GM12878 (cell line): ENCODE data around the gene PON1. TPM values are rescaled to one million over a fixed set of nuclear protein-coding genes. Genes with fewer than 3 reads are reported as not detected.

Experiments used
- ATAC-seq: fragments of 200-7000 bp; cut with Tn5 transposase; 3 replicates; pipeline ENCODE4 v1.9.1; 2020; ENCODE audit warnings: mild to moderate bottlenecking, moderate library complexity
- BruUV-seq: library from RNA; stranded (reverse); fragments of 400-500 nt; replicated peaks from 2 replicates; lab custom pipeline; 2021; lab: Mats Ljungman, UMichigan
- CTCF ChIA-PET: fragments of 300-600 bp; sonication (Branson Sonifier 250); formaldehyde crosslinking; extraction: SDS; loops from one replicate; lab custom pipeline; 2021; ENCODE audit warnings: inconsistent platforms; lab: Yijun Ruan, JAX
- POLR2A ChIA-PET: fragments of 350-600 bp; formaldehyde crosslinking; extraction: SDS; loops from one replicate; lab custom pipeline; 2021; ENCODE audit warnings: inconsistent platforms; lab: Charles Lee
- RAD21 ChIA-PET: fragments of 300-600 bp; sonication (Branson Sonifier 250); formaldehyde crosslinking; loops from one replicate; lab custom pipeline; 2023; ENCODE audit warnings: antibody characterized with exemption; ENCODE audit not compliant: unreplicated experiment; lab: Charles Lee
- SMC1A ChIA-PET: fragments of 300-600 bp; sonication (Branson Sonifier 250); formaldehyde crosslinking; loops from one replicate; lab custom pipeline; 2023; ENCODE audit not compliant: unreplicated experiment, uncharacterized antibody; lab: Charles Lee
- DNase-seq: peaks from one replicate; pipeline ENCODE4 v3.0.0-alpha.2; 2011; ENCODE audit warnings: low read depth, low spot score
- FAIRE-seq: peaks from 3 replicates; lab custom pipeline; 2011; peaks lifted over from hg19 to GRCh38; lab: Jason Lieb, UNC
- H2AFZ ChIP-seq: 2 replicates; pipeline ENCODE4 v1.6.0; 2011; ENCODE audit warnings: low read depth, low read length, control low read depth; ENCODE audit not compliant: control insufficient read depth
- H3K27ac ChIP-seq: 2 replicates; pipeline ENCODE4 v1.5.1; 2011; ENCODE audit warnings: control low read depth; ENCODE audit not compliant: control insufficient read depth, insufficient read depth
- H3K27me3 ChIP-seq, 2 experiments: replicated peaks in 1 of 2; 2 replicates each; pipeline versions ENCODE4 v1.6.0 to v1.6.1; 2011; ENCODE audit warnings: low read length in 1 of 2; ENCODE audit not compliant: control insufficient read depth in 2 of 2, insufficient read depth in 2 of 2
- H3K36me3 ChIP-seq, 2 experiments: 2 replicates each; pipeline ENCODE4 v1.5.1; 2011; ENCODE audit warnings: low read length in 1 of 2; ENCODE audit not compliant: control insufficient read depth in 2 of 2, insufficient read depth in 2 of 2
- H3K4me1 ChIP-seq: 2 replicates; pipeline ENCODE4 v1.6.1; 2011; ENCODE audit warnings: mild to moderate bottlenecking, low read length, moderate library complexity, mixed read lengths; ENCODE audit not compliant: control insufficient read depth, insufficient read depth
- H3K4me2 ChIP-seq: 2 replicates; pipeline ENCODE4 v1.6.0; 2011; ENCODE audit warnings: control low read depth; ENCODE audit not compliant: control insufficient read depth, insufficient read depth
- H3K4me3 ChIP-seq: fragments of 200-600 bp; sonication (generic); 2 replicates; pipeline ENCODE4 v1.5.1; 2016
- H3K79me2 ChIP-seq: 2 replicates; pipeline ENCODE4 v1.6.0; 2011; ENCODE audit warnings: low read length; ENCODE audit not compliant: control insufficient read depth, insufficient read depth
- H3K9ac ChIP-seq: 2 replicates; pipeline ENCODE4 v1.8.0; 2011; ENCODE audit warnings: low read length, control low read depth, mixed read lengths; ENCODE audit not compliant: control insufficient read depth, insufficient read depth
- H3K9me3 ChIP-seq: replicated peaks from 3 replicates; pipeline ENCODE4 v1.5.1; 2011; ENCODE audit warnings: mild to moderate bottlenecking, low read length; ENCODE audit not compliant: control insufficient read depth, insufficient read depth
- H4K20me1 ChIP-seq: 2 replicates; pipeline ENCODE4 v1.6.0; 2011; ENCODE audit not compliant: control insufficient read depth, insufficient read depth
- BACH1 ChIP-seq: fragments of 450-650 bp; IDR thresholded peaks from 2 replicates; pipeline ENCODE4 v1.6.1; 2017; ENCODE audit warnings: mild to moderate bottlenecking, borderline replicate concordance
- E2F4 ChIP-seq: IDR thresholded peaks from 2 replicates; pipeline ENCODE4 v1.6.1; 2012; ENCODE audit warnings: low read depth, low read length, improper control_type of control experiment
- ETV6 ChIP-seq, 2 experiments: fragments of 450-650 bp in 1 of 2; IDR thresholded peaks in 1 of 2; conservative IDR thresholded peaks in 1 of 2; 2 replicates each; pipeline ENCODE4 v1.6.1; 2014; ENCODE audit warnings: antibody characterized with exemption in 1 of 2, borderline replicate concordance in 1 of 2, low read depth in 1 of 2, mild to moderate bottlenecking in 1 of 2, moderate library complexity in 1 of 2
- MTA2 ChIP-seq: fragments of 450-650 bp; IDR thresholded peaks from 2 replicates; pipeline ENCODE4 v1.6.1; 2016; ENCODE audit warnings: low read depth, mild to moderate bottlenecking, moderate library complexity
- MXI1 ChIP-seq: fragments of 150-350 bp; IDR thresholded peaks from 2 replicates; pipeline ENCODE4 v1.6.1; 2011; ENCODE audit warnings: low read depth, mild to moderate bottlenecking, inconsistent platforms, low read length, improper control_type of control experiment
- POLR2A ChIP-seq: IDR thresholded peaks from 2 replicates; pipeline ENCODE4 v1.6.1; 2011; ENCODE audit warnings: low read depth, mild to moderate bottlenecking, low read length
- RAD51 ChIP-seq: fragments of 450-650 bp; IDR thresholded peaks from 2 replicates; pipeline ENCODE4 v1.6.1; 2016; ENCODE audit warnings: moderate library complexity, mild to moderate bottlenecking, inconsistent platforms
- RFX5 ChIP-seq: IDR thresholded peaks from 2 replicates; pipeline ENCODE4 v1.6.1; 2011; ENCODE audit warnings: low read depth, low read length, improper control_type of control experiment
- SMAD1 ChIP-seq: fragments of 450-650 bp; IDR thresholded peaks from 2 replicates; pipeline ENCODE4 v1.6.1; 2018; ENCODE audit warnings: mild to moderate bottlenecking, low read depth; ENCODE audit not compliant: partially characterized antibody
- SMAD5 ChIP-seq: IDR thresholded peaks from 2 replicates; pipeline ENCODE4 v1.6.1; 2016; ENCODE audit warnings: antibody characterized with exemption, low read depth
- SMC3 ChIP-seq: IDR thresholded peaks from 2 replicates; pipeline ENCODE4 v1.6.1; 2011; ENCODE audit warnings: low read length, improper control_type of control experiment, borderline replicate concordance
- ZBTB40 ChIP-seq: fragments of 450-650 bp; IDR thresholded peaks from 2 replicates; pipeline ENCODE4 v1.6.1; 2016; ENCODE audit warnings: mild to moderate bottlenecking, moderate library complexity, borderline replicate concordance
- ZNF207 ChIP-seq: fragments of 450-650 bp; IDR thresholded peaks from 2 replicates; pipeline ENCODE4 v1.6.1; 2014; ENCODE audit warnings: antibody characterized with exemption, mild to moderate bottlenecking, borderline replicate concordance
- ZNF622 ChIP-seq: fragments of 450-650 bp; IDR thresholded peaks from 2 replicates; pipeline ENCODE4 v1.6.1; 2017; ENCODE audit warnings: mild to moderate bottlenecking, inconsistent platforms
- WGBS: methylation state at CpG from one replicate; pipeline ENCODE4 v1.1.6; 2016; ENCODE audit warnings: low lambda C conversion rate; ENCODE audit not compliant: insufficient replicate concordance, insufficient coverage; ENCODE audit errors: missing lambda C conversion rate; 5-methylcytosine and 5-hydroxymethylcytosine counted together
- in situ Hi-C: fragments of 300-500 bp; cut with MboI; formaldehyde crosslinking; loops from 9 replicates; pipeline ENCODE4 v1.14.3; 2018; ENCODE audit warnings: mixed read lengths
- intact Hi-C: fragments of 100-400 bp; cut with micrococcal nuclease; formaldehyde crosslinking; loops from one replicate; pipeline ENCODE4 v1.14.2; 2022; ENCODE audit not compliant: unreplicated experiment
- polyA plus RNA-seq, 11 experiments: library from polyadenylated mRNA; depleted of rRNA in 4 of 11; unstranded in 6 of 11; stranded (reverse) in 5 of 11; fragments of >200 nt; fragmentation: Nextera tagmentation in 4 of 11; fragmentation: Illumina TruSeq in 1 of 11; extraction: Ambion mirVana in 4 of 11; extraction: Trizol in 1 of 11; gene quantifications; 1 replicate in 1 of 11; 2 replicates in 10 of 11; pipeline versions ENCODE4 v1.2.1 to v1.2.3, GENCODE V29; 2011 to 2016; ENCODE audit warnings: inconsistent platforms in 2 of 11, missing spikeins in 2 of 11, low read depth in 1 of 11
- total RNA-seq, 4 experiments: library from RNA; depleted of rRNA in 3 of 4; stranded (reverse); fragments of >200 nt in 3 of 4; fragmentation: Illumina TruSeq in 1 of 4; extraction: Trizol in 1 of 4; gene quantifications; 2 replicates each; pipeline versions ENCODE4 v1.2.1 to v1.2.3, GENCODE V29; 2013 to 2021

The PON1 gene
- total and polyA plus RNA-seq, 10 of the 15 experiments (the other 5 are each of a cell fraction or from before 2014, with no cell fraction given), result 0.10 to 0.26 (median 0.23) TPM; not detected in 4

DNA sequence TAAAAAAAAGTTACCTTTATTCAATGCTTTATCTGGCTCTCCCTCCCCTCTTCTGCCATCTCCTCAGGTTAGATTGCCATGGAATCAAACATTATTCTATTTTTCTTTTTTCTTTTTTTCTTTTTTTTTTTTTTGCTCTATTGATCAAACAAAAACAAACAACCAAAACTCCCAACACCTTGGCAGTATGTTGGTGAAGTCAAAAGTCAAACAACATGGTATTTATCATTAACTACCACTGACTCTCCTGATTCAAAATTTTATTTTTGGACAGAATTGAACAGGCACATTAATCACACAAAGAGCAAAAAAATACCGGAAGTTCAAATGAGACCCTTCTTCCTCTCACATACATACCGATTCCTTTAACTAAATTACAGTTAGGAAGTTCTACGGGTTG lies 6.4 kb downstream of the PON1 start:
- Histone ChIP-seq H3K27ac (no peak overlapping the region), H2AFZ (no peak overlapping the region), H3K27me3 (no peaks in the 10 kb centered on the region), H4K20me1 (no peaks in the 10 kb centered on the region), H3K9me3 (no peaks in the 10 kb centered on the region), H3K4me1 (no peaks in the 10 kb centered on the region), H3K79me2 (no peaks in the 10 kb centered on the region), H3K4me2 (no peak overlapping the region), H3K9ac (no peak overlapping the region), H3K36me3 (no peaks in the 10 kb centered on the region), H3K4me3 (no peak overlapping the region)
- ATAC-seq, result no peak
- in situ Hi-C loops (no loop called here), intact Hi-C loops (loop anchor here (5.0 kb wide), 1 partner anchor 159 kb away; no protein-coding TSS in a partner anchor)
- no peak for TF ChIP-seq SMAD5
- no peak for TF ChIP-seq MXI1
- no peak for TF ChIP-seq SMC3
- no peak for TF ChIP-seq E2F4
- no peak for TF ChIP-seq POLR2A
- no peak for TF ChIP-seq ZBTB40
- no peak for TF ChIP-seq RAD51
- no peak for TF ChIP-seq ETV6 (conservative IDR thresholded peaks at IDR 0.05 in 1 of 2, IDR thresholded peaks at IDR 0.05 in 1 of 2; ENCODE audit: borderline replicate concordance in 1 of 2, low read depth in 1 of 2)
- TF ChIP-seq RFX5, result no peak
- TF ChIP-seq ZNF207, result no peak
- TF ChIP-seq MTA2, result no peak
- no peak for TF ChIP-seq BACH1
- no peak for TF ChIP-seq SMAD1
- TF ChIP-seq ZNF622, result no peak
- RAD21 ChIA-PET, result interaction anchor here (0.6 kb wide), 1 partner anchor 209 kb away, joined by 3 read pairs; no protein-coding TSS in a partner anchor
- POLR2A ChIA-PET, result interaction anchor here (0.6 kb wide), 1 partner anchor 17 kb away, joined by 5 read pairs; no protein-coding TSS in a partner anchor
- SMC1A ChIA-PET, result interaction anchor here (0.6 to 1.9 kb wide), 5 partner anchors 71 to 194 kb away, joined by 3 to 9 read pairs (median 3); no protein-coding TSS in a partner anchor
- no TSS peak for BruUV-seq
- DNase-seq, result no peak
- no peak for FAIRE-seq
- CTCF ChIA-PET, result no interaction called here
- WGBS, result 52% methylated on average over 3 of the region's 3 CpGs
